Osteocyte (in vitro differentiated cells): Measurements from ENCODE around the gene ELOVL5. TPM values are rescaled to one million over a fixed set of nuclear protein-coding genes. Genes with fewer than 3 reads are reported as not detected.

ENCODE experiments used
- DNase-seq: peaks from one replicate; pipeline ENCODE4 v3.0.0; 2021; ENCODE audit warnings: mixed read lengths; ENCODE audit not compliant: unreplicated experiment; ENCODE audit errors: extremely low spot score
- H3K27ac Mint-ChIP-seq: one replicate; pipeline ENCODE4 v1.8.0; 2021; ENCODE audit warnings: mild to moderate bottlenecking, mixed read lengths; ENCODE audit not compliant: unreplicated experiment
- H3K27me3 Mint-ChIP-seq: one replicate; pipeline ENCODE4 v1.8.0; 2021; ENCODE audit warnings: mixed read lengths; ENCODE audit not compliant: unreplicated experiment
- H3K36me3 Mint-ChIP-seq: one replicate; pipeline ENCODE4 v1.8.0; 2021; ENCODE audit warnings: mixed read lengths; ENCODE audit not compliant: unreplicated experiment
- H3K4me1 Mint-ChIP-seq: one replicate; pipeline ENCODE4 v1.8.0; 2021; ENCODE audit warnings: mixed read lengths; ENCODE audit not compliant: unreplicated experiment
- H3K4me3 Mint-ChIP-seq: one replicate; pipeline ENCODE4 v1.8.0; 2021; ENCODE audit warnings: mild to moderate bottlenecking, moderate library complexity, mixed read lengths; ENCODE audit not compliant: unreplicated experiment
- H3K9me3 Mint-ChIP-seq: one replicate; pipeline ENCODE4 v1.8.0; 2021; ENCODE audit warnings: mixed read lengths; ENCODE audit not compliant: unreplicated experiment
- long read RNA-seq: library from polyadenylated mRNA; unstranded; transcript quantifications from one replicate; pipeline ENCODE4 v2.0.0, GENCODE V29; 2021
- total RNA-seq: library from RNA; stranded (reverse); gene quantifications from 2 replicates; pipeline ENCODE4 v1.2.1, GENCODE V29; 2021
- TF ChIP-seq, protein P1 (sequence below): fragments of 200-600 bp; sonication (generic); IDR thresholded peaks from 2 replicates; pipeline ENCODE4 v1.5.0; 2021; ENCODE audit warnings: antibody characterized with exemption, mild to moderate bottlenecking, moderate library complexity

The ELOVL5 gene, protein sequence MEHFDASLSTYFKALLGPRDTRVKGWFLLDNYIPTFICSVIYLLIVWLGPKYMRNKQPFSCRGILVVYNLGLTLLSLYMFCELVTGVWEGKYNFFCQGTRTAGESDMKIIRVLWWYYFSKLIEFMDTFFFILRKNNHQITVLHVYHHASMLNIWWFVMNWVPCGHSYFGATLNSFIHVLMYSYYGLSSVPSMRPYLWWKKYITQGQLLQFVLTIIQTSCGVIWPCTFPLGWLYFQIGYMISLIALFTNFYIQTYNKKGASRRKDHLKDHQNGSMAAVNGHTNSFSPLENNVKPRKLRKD
- total RNA-seq = 88.8 and 89.4 TPM in 2 replicates
- long read RNA-seq, transcript ELOVL5-207 (7 exons, 2,875 nt) = minor isoform, 42 of 661 reads
- long read RNA-seq, transcript ELOVL5-201 (8 exons, 2,827 nt) = major isoform, 420 of 661 reads
- long read RNA-seq, partial matches to known transcripts = 189 of 661 reads
- long read RNA-seq, other reads (novel, unspliced or antisense) = 9 of 661 reads

DNA sequence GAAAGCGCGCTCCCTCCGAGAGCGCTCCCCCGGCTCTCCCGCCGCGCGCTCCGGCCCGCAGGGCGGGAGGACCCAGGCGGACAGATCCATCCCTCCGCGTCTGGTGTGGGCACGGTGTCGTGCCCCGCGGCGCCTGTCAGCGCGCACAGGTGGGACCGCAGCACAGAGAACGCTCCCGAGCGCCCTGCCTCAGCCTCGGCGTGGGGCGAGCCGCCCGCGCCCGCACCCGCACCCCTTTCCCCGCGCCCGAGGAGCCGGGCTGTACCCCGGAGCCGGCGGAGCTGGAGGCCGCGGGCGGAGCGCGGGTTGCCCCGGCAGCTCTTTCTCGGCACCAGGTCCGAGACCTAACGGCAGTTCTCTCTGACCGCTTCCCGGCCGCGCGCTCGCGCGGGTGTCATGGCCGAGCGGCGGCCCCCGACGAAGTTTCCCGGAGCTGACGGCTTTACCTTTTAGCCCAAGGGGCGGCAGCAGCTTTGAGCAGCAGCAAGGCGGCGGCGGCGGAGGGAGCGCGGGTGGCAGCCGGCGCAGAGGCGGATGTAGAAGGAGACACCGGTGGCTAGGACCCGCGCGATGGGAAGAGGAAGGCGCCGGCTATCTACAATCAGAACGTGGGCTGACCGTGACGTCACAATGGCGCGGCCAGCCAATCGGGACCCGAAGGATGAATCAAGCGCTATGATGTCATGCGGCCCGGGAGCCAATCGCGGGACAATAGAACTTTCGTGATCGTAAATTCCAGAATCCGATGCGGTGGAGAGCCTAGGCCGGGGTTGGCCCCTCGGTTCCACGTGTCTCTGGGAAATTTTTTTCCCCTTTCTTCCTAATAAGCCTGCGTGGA lies at the start of gene ELOVL5:
Gene ELOVL5 (minus strand): TSS at position 580 of the 838 bp plus-strand sequence. CDS start 53,251 bp downstream, outside the sequence.
- Mint-ChIP-seq H3K4me1 (peaks cover 22% of the 10 kb centered on the region), H3K9me3 (no peaks in the 10 kb centered on the region), H3K27me3 (peaks cover 11% of the 10 kb centered on the region), H3K27ac (peak within 1 kb of the TSS; percentile 98), H3K36me3 (peaks cover 3% of the 10 kb centered on the region), H3K4me3 (peak within 1 kb of the TSS; percentile 87)
- TF ChIP-seq, protein P1, sequence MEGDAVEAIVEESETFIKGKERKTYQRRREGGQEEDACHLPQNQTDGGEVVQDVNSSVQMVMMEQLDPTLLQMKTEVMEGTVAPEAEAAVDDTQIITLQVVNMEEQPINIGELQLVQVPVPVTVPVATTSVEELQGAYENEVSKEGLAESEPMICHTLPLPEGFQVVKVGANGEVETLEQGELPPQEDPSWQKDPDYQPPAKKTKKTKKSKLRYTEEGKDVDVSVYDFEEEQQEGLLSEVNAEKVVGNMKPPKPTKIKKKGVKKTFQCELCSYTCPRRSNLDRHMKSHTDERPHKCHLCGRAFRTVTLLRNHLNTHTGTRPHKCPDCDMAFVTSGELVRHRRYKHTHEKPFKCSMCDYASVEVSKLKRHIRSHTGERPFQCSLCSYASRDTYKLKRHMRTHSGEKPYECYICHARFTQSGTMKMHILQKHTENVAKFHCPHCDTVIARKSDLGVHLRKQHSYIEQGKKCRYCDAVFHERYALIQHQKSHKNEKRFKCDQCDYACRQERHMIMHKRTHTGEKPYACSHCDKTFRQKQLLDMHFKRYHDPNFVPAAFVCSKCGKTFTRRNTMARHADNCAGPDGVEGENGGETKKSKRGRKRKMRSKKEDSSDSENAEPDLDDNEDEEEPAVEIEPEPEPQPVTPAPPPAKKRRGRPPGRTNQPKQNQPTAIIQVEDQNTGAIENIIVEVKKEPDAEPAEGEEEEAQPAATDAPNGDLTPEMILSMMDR = no peak
- peak; percentile 98 for DNase-seq

DNA sequence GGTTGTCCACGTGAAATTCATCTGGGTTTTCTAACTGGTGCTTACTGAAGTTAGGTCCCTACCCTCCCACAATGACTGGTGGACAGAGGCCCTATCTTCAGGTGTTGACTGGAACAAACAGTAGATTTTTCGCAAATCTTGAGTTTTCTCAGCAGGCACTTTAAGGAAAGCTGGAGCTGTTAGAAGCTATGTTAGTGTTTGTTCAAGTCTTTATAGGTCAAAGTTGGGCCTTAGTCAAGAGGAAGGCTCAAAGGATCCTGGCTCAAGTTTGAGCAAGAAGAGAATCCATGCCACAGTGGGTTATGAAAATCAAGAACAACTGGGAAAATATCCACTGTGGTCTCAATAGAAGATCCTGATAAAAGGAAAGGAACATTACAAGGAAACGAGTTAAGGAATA lies 48.5 kb upstream of the ELOVL5 start:
- no peak overlapping the region for H3K4me3 Mint-ChIP-seq
- H3K27ac Mint-ChIP-seq = no peak overlapping the region
- H3K4me1 Mint-ChIP-seq = peaks cover 8% of the 10 kb centered on the region

DNA sequence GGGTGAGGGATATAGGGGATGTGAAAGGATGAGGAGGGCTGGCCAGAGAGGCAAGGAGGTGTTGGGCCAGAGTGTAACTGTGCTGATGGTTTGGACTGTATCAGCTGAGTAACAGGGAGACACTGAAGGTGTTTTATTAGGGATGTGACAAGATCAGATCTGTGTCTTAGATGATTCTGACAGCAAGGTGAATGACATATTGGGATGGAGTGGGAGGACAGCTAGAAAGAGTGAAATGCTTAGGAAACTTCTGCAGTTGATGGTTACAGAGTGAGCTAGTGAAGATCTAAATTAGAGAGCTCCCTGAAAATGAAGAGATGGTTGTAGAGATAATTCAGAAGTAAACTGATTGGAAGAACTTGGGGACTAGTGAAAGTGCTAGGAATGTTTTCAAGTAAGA lies 47.2 kb upstream of the ELOVL5 start:
- Mint-ChIP-seq H3K36me3 (no peaks in the 10 kb centered on the region), H3K9me3 (no peaks in the 10 kb centered on the region), H3K27ac (no peak overlapping the region), H3K4me1 (peaks cover 8% of the 10 kb centered on the region), H3K4me3 (no peak overlapping the region), H3K27me3 (peaks cover 8% of the 10 kb centered on the region)
- TF ChIP-seq, protein P1 = no peak
- DNase-seq = no peak

More for the DNA sequence above, 48.5 kb upstream of the ELOVL5 start:
- TF ChIP-seq, protein P1 = no peak
- no peak for DNase-seq
- Mint-ChIP-seq H3K36me3 (no peaks in the 10 kb centered on the region), H3K9me3 (no peaks in the 10 kb centered on the region), H3K27me3 (peaks cover 9% of the 10 kb centered on the region)

DNA sequence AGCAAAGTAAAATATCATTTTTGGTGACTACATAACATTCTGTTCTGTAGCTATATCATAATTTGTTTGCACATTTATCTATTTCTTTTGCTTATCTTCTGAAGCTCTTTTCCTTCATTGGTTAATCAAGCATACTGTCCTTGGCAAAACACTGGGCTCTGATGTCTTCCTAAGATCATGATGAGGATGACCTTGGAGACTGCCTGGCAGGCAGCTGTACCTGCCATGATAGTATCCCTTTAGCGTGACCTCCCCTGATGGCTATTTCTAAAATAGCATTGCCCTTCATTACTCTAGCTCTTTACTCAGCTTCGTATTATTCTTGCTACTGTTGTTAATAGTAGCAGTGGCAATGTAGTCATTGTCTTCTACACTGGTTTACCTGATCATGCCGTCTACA lies 46.0 kb upstream of the ELOVL5 start:
- TF ChIP-seq, protein P1 = no peak
- DNase-seq = no peak
- Mint-ChIP-seq H3K9me3 (no peaks in the 10 kb centered on the region), H3K36me3 (no peaks in the 10 kb centered on the region), H3K4me1 (peaks cover 8% of the 10 kb centered on the region), H3K27ac (no peak overlapping the region), H3K4me3 (no peak overlapping the region), H3K27me3 (peaks cover 8% of the 10 kb centered on the region)

DNA sequence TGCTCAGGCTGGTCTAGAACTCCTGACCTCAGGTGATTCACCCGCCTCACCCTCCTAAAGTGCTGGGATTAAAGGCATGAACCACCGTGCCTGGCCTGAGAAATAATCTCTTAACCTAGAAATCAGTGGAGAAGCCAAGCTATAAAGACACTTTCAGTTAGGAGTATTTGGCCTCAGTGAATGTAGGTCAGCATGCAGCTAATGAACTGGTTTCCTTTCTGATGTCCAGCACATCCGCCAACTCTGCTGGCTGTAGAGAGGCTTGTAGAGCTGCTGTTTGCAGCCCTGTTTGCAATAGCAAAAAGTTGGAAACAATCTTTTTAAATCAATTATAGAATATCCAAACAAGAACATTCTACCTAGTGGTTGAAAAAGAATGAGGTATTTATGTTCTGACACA lies 42.4 kb upstream of the ELOVL5 start:
- no peak overlapping the region for H3K27ac Mint-ChIP-seq
- no peaks in the 10 kb centered on the region for H3K9me3 Mint-ChIP-seq
- no peak overlapping the region for H3K4me3 Mint-ChIP-seq
- H3K27me3 Mint-ChIP-seq = peaks cover 26% of the 10 kb centered on the region
- no peaks in the 10 kb centered on the region for H3K4me1 Mint-ChIP-seq
- no peaks in the 10 kb centered on the region for H3K36me3 Mint-ChIP-seq
- no peak for DNase-seq
- TF ChIP-seq, protein P1 = no peak
